Measurements from ENCODE around the gene AIDA.

The AIDA gene

DNA sequence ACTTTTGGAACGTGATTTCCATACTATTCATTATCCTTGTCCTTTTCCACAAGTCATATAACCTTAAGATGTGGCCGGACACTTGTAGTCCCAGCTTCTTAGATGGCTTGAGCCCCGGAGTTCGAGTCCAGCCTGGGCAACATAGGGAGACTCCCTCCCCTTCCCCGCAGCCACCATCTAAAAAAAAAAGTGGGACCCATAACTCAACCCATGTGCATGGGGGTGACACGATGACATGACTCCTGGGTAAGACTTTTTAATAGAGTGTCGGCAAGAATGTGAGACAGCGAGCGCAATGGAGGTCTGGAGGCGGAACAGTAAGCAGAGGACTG is 68.7 kb downstream of the AIDA start:
- DNase-seq, result peak; percentile 45

DNA sequence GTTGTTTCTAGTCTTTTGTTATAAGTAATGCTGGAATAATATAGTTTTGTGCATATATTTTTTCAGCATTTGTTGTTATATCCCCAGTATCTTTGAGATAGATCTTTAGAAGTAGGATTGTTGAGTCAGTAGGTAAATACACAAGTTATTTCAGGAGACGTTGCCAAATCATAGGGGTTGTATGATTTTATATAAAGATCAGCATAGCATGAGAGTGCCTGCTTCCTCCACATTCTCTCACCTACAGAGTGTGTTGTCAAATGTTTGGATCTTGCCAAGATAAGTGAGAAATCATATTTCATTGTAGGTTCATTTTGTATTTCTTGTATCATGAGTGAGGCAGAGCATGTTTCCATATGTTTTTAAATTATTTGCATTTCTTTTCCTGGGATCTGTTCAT is 69.8 kb downstream of the AIDA start:
- no peak for DNase-seq

DNA sequence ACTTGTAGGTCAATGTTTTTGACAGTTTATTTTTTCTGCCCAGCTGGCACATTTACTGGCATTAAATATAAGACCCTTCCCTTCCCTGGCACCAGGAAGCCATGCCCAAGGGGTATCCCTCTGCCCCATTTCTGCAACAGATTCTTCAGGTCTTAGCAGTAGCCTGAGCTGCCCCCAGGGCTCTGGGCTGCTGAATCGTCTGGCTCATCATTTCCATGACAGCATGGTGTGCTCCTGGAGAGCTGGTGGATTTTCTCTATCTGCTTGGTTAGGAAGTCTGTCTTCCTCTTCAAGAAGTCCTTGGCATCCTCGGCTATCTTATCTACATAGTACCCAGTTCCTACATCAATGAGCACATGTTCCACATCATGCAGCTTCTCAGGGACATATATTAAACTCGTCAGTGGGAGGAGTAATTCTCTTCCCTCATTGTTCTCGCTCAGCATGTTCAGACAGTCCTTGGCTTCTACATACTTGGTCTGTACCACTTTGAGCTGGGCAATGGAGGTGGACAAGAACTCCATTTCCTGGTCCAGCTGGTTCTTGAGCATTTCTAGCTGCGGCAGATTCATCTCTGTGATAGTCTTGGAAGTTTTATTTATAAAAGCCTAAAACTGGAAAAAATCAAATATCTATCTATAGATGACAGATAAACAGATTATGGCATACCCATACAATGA is 70.9 kb downstream of the AIDA start:
- no peak for DNase-seq

DNA sequence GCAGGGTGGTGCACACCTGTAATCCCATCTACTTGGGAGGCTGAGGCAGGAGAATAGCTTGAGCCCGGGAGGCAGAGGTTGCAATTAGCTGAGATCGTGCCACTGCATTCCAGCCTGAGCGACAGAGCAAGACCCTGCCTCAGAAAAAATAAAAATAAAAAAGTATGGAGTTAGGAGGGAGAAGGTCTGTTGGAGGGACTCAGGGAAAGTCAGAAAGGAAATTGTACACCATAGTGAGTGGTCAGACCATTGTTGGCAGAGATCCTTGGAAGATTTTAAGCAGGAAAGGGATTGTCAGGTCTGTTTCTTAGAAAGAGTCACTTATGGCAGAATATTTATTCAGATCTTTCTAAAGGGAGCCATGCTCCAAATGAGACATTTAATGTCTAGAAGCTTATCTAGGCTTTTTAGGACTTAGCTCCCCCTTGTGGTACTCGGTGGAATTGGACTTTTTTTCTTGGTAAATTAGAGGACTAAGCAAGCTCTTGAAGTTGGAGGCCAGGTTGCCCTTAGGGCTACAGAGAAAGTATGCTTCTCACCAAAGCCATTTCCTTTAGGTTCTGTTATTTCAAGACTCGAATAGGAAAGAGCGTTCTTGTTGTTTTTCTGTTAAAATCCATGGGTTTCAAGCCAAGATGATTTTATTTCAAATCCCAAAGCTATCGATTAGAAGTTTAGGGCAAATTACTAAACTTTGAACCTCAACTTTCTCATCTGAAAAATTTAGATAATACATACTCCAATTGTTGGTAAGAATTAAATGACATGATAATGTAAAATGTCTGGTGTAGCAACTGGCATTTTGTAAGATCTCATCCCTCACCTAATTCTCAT is 77.9 kb downstream of the AIDA start:
- peak; percentile 76 for DNase-seq

DNA sequence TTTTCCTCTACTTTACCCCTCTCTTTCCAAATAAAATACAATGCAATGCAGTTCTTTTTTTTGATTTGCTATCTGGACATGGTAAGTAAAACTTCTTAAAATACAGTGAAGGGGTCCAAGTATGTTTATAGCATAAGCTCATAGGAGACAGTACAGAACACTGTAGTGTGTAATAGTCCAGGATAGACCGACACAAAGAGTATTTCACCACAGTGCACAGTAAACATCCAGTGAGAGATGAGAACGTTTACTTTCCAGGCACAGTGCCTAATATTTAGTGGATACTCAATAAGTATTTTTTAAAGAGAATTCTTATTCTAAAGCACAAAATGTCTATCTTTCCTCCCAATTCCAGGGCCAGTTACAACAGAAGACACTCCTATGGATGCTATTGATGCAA is 79.5 kb downstream of the AIDA start:
- no peak for DNase-seq

DNA sequence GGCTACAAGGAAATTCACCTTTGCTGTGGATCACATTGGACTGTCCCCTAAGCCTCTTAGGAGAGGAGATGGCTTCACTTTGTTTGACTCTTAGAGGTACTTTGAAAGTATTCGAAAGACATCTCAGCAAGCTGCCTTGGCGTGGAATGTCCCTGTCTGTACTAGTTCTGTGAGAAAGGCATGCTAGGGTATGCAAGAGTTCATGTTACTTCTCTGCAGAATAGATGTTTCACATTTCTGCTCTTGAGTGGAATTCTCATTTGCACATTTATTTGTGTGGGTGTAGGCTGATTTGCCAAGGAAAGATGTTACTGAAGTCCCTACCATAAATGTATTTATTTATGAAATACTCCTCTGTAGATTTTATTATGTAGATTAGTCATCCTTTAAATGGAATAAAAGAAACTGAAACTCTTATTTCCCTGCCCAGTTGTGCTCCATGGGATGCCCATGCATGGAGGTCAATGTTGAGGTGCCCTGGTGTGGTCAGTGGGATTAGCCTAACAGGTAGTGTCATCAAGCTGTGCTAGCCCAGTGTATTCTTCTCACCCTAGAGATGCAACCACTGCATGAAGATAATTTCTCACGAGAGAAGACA is 80.6 kb downstream of the AIDA start:
- no peak for DNase-seq

DNA sequence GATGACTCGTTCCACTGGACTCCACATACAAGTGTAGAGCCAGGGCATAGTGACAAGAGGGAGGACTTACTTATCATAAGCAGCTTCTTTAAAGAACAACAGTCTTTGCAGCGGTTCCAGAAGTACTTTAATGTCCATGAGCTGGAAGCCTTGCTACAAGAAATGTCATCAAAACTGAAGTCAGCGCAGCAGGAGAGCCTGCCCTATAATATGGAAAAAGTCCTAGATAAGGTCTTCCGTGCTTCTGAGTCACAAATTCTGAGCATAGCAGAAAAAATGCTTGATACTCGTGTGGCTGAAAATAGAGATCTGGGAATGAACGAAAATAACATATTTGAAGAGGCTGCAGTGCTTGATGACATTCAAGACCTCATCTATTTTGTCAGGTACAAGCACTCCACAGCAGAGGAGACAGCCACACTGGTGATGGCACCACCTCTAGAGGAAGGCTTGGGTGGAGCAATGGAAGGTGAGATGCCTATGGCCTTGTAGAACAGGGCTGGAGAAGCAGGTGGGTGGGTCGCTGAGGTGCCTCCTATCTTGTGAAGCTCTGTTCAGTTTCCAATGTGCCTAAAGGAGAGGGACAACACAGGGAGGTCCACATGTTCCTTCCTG is 82.3 kb downstream of the AIDA start:
- no peak for DNase-seq

DNA sequence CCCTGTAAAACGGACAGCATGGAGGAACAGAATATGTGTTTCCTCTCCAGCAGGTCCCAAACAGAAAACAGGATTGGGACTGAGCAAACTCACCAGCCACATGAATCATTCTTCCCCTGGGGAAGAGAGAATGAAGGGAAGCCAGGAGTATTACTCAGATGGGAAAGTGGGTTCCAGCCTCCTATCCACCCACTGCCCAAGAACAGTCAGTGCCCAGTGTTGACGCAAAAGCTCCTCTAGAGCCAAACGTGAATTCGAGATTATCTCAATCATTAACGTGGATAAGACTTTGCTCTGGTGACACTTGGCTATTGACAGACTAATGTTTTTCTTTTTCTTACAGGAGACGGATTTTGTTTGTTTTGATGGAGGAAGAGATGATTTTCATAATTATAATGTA is 85.1 kb downstream of the AIDA start:
- DNase-seq, result no peak

DNA sequence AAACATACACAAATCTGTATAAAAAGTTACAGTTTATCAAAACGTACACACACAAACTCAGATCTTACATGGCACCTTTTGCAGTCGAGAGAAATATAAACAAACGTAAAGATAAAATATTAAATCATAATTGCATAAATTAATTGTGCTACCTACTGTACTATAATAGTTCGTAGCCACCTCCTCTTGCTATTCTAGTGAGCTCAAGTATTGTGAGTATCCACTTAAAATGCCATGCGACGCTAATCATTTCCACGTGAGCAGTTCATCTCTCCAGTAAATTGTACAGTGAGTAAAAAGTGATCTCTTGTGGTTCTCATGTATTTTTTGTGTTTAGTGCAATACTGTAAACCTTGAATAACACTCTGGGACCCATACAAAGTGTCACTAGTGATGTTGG is 88.1 kb downstream of the AIDA start:
- no peak for DNase-seq

DNA sequence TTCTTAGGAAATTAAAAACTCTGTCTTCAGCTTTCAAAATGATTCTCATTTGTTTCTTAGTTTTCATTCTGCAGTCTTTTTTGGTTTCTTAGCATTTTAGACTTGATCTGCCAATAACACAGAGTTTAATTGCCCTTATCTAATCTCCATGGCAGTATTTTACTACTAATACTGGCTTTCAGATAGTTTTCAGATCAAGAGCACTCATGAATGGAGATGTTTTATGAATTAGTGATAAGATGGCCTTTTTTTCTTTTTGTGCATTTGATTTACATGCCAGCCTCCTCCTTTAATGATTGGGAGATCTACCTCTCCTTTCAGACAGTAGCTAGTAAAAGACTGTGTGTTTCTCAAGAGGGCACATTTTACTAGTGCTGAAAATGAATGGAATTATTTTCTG is 88.8 kb downstream of the AIDA start:
- no peak for DNase-seq

DNA sequence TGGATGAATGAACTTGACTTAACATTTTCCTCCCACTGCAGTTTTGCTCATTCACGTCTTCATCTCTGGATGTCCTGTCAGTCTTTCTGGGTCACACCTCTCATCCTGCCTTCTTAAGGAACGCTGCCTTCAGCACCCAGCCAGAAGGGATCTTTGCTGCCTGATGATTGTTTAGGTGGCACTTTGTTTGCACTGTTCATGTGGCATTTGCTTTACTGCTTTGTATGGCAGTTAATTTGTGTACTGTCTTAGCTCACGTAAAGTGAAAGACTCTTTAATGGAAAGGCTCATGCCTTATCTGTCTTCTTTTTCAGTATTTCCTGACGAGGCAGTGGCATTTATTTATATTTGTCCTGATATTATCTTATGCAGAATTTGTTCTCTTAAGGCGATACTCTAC is 89.5 kb downstream of the AIDA start:
- no peak for DNase-seq

DNA sequence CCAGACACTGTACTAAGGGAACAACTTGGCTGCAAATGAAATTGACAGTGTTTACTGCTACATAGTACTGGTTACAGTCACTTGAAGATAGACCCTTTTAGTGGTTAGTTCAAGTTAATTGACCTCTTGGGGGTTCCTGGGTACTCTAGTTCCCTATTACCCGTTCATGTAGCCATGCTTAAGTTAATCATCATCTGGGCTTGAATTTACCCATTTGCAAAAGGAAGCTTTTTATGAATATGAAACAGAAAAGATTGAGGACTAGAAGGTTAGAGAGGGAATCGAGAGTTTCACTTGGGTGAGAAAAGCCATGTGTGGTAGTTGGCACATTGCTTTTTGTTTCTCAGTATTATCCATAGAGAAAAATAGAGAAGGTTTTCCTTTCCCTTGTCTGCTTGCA is 91.7 kb downstream of the AIDA start:
- no peak for DNase-seq

DNA sequence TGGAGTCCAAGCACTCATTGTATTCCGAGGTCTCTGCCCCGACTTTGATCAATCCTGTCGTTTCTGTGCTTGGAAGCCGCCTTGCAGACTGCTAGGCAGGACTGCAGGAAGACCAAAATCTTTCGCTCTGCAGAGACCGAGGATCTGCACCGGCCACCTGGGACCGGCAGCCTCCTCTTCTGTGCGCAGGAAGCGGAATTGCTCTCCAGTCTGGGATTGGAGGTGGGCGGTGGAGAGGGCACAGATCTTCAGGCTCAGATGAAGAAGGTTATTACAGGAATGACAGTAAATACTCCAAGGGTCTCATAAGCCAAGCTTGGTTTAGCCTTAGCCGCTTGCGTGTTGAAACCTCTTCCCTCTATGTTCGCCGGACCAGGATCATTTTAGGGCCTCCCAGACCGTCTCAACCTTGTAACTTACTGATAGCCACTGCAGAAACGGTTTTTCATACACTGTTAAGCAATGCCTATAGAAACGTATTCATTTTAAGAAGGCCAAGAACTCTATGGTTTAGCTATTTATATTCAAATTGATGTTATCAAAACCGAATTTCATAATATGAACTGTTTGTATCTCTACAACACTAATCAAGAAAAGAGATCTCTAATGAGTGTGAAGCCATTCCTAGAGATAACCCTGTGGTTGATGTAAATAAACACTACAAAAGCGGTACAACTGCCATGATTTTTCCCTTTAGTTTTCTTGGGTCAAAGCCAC is 93.3 kb downstream of the AIDA start:
- no peak for DNase-seq

Measured in NCI-H1694 treated with DMSO at 0.1 percent for 48 hours (cell line).